HAP-1 (cell line): ENCODE data around the gene HIPK2.
"Not testable (repeated sequence)": the region's sequence is repeated elsewhere in the genome, so short reads cannot be mapped to it uniquely, and the experiment has no call there.

Source experiments
- DNase-seq, 2 experiments: peaks; one replicate each; pipeline ENCODE4 v3.0.0-alpha.2; 2016 to 2020; ENCODE audit warnings: low spot score in 2 of 2
- H3K27me3 ChIP-seq: fragments of 250-450 bp; sonication (Bioruptor Pico); 2 replicates; pipeline ENCODE4 v1.5.1; 2020; ENCODE audit warnings: low read depth, mild to moderate bottlenecking, moderate library complexity
- H3K36me3 ChIP-seq: fragments of 250-450 bp; sonication (Bioruptor Pico); replicated peaks from 2 replicates; pipeline ENCODE4 v1.5.1; 2020; ENCODE audit warnings: mild to moderate bottlenecking
- H3K4me1 ChIP-seq: fragments of 250-450 bp; sonication (Bioruptor Pico); 2 replicates; pipeline ENCODE4 v1.5.1; 2020; ENCODE audit warnings: mild to moderate bottlenecking
- H3K4me3 ChIP-seq: fragments of 250-450 bp; sonication (Bioruptor Pico); 2 replicates; pipeline ENCODE4 v1.5.1; 2020; ENCODE audit warnings: mild to moderate bottlenecking, moderate library complexity
- H3K9me3 ChIP-seq: fragments of 250-450 bp; sonication (Bioruptor Pico); 2 replicates; pipeline ENCODE4 v1.5.1; 2020; ENCODE audit warnings: mild to moderate bottlenecking, moderate library complexity
- in situ Hi-C: fragments of 300-500 bp; cut with MboI; formaldehyde crosslinking; loops from 3 replicates; pipeline ENCODE4 v1.14.3; 2020; ENCODE audit warnings: low sequenced_read_pairs, inconsistent platforms, mixed read lengths

Gene HIPK2

GRCh38 chr7:139611556-139611955 lies 166.2 kb downstream of the HIPK2 start:
- H3K9me3 ChIP-seq, DNase-seq, in situ Hi-C loops, H3K27me3 ChIP-seq, H3K4me1 ChIP-seq, H3K4me3 ChIP-seq: not testable (repeated sequence)
- H3K36me3 ChIP-seq = peaks cover 12% of the 10 kb centered on the region

GRCh38 chr7:139610595-139610994 lies 167.2 kb downstream of the HIPK2 start:
- in situ Hi-C loops = no loop called here
- no peaks in the 10 kb centered on the region for H3K27me3 ChIP-seq
- no peak for DNase-seq
- peaks cover 12% of the 10 kb centered on the region for H3K36me3 ChIP-seq
- H3K4me3 ChIP-seq = no peak overlapping the region
- H3K4me1 ChIP-seq = peaks cover 5% of the 10 kb centered on the region; the same call in 1 of the 2 replicates
- no peaks in the 10 kb centered on the region for H3K9me3 ChIP-seq

- Histone ChIP-seq H3K9me3 (no peaks in the 10 kb centered on the region), H3K36me3 (peaks cover 5% of the 10 kb centered on the region; the same call in 1 of the 2 replicates), H3K4me3 (no peak overlapping the region), H3K27me3 (no peaks in the 10 kb centered on the region), H3K4me1 (no peaks in the 10 kb centered on the region)
- DNase-seq = no peak
- in situ Hi-C loops = no loop called here
These were observed 173.9 kb downstream of the HIPK2 start for GRCh38 chr7:139603896-139604295.

- Histone ChIP-seq H3K27me3 (no peaks in the 10 kb centered on the region), H3K9me3 (no peaks in the 10 kb centered on the region), H3K4me1 (no peaks in the 10 kb centered on the region), H3K4me3 (no peak overlapping the region), H3K36me3 (peaks cover 5% of the 10 kb centered on the region)
- DNase-seq = no peak
- in situ Hi-C loops = no loop called here
These were observed 174.5 kb downstream of the HIPK2 start for GRCh38 chr7:139603282-139603681.

- in situ Hi-C loops = no loop called here
- H3K4me3 ChIP-seq = no peak overlapping the region
- peaks cover 5% of the 10 kb centered on the region for H3K36me3 ChIP-seq
- no peaks in the 10 kb centered on the region for H3K27me3 ChIP-seq
- H3K9me3 ChIP-seq = no peaks in the 10 kb centered on the region
- H3K4me1 ChIP-seq = no peaks in the 10 kb centered on the region
- peak in 1 of 2 experiments; percentile 63 for DNase-seq
These were observed 175.6 kb downstream of the HIPK2 start for GRCh38 chr7:139602143-139602722.

GRCh38 chr7:139601176-139601575 lies 176.6 kb downstream of the HIPK2 start:
- no peak overlapping the region for H3K4me3 ChIP-seq
- DNase-seq = no peak
- H3K4me1 ChIP-seq = no peaks in the 10 kb centered on the region
- H3K36me3 ChIP-seq = peaks cover 5% of the 10 kb centered on the region
- no peaks in the 10 kb centered on the region for H3K9me3 ChIP-seq
- in situ Hi-C loops = no loop called here
- H3K27me3 ChIP-seq = no peaks in the 10 kb centered on the region

GRCh38 chr7:139600306-139600705 lies 177.5 kb downstream of the HIPK2 start:
- Histone ChIP-seq H3K27me3 (no peaks in the 10 kb centered on the region), H3K4me1 (no peaks in the 10 kb centered on the region), H3K9me3 (no peaks in the 10 kb centered on the region), H3K4me3 (no peak overlapping the region), H3K36me3 (peaks cover 5% of the 10 kb centered on the region)
- no peak for DNase-seq
- in situ Hi-C loops = no loop called here

GRCh38 chr7:139598642-139599041 lies 179.2 kb downstream of the HIPK2 start:
- no peak overlapping the region for H3K4me3 ChIP-seq
- DNase-seq = peak in 1 of 2 experiments; percentile 45
- in situ Hi-C loops = no loop called here
- H3K27me3 ChIP-seq = no peaks in the 10 kb centered on the region
- peaks cover 6% of the 10 kb centered on the region for H3K36me3 ChIP-seq
- H3K9me3 ChIP-seq = no peaks in the 10 kb centered on the region
- no peaks in the 10 kb centered on the region for H3K4me1 ChIP-seq

GRCh38 chr7:139597028-139597427 lies 180.8 kb downstream of the HIPK2 start:
- peaks cover 6% of the 10 kb centered on the region for H3K36me3 ChIP-seq
- DNase-seq = no peak
- in situ Hi-C loops = no loop called here

GRCh38 chr7:139596626-139597025 lies 181.2 kb downstream of the HIPK2 start:
- H3K4me1 ChIP-seq = no peaks in the 10 kb centered on the region
- no peaks in the 10 kb centered on the region for H3K9me3 ChIP-seq
- in situ Hi-C loops = no loop called here
- DNase-seq = no peak
- H3K27me3 ChIP-seq = no peaks in the 10 kb centered on the region
- no peak overlapping the region for H3K4me3 ChIP-seq
- peaks cover 6% of the 10 kb centered on the region for H3K36me3 ChIP-seq

More at GRCh38 chr7:139597028-139597427, 180.8 kb downstream of the HIPK2 start:
- H3K4me1 ChIP-seq = no peaks in the 10 kb centered on the region
- H3K27me3 ChIP-seq = no peaks in the 10 kb centered on the region
- H3K9me3 ChIP-seq = no peaks in the 10 kb centered on the region
- no peak overlapping the region for H3K4me3 ChIP-seq

- in situ Hi-C loops = no loop called here
- H3K4me1 ChIP-seq = no peaks in the 10 kb centered on the region
- no peaks in the 10 kb centered on the region for H3K27me3 ChIP-seq
- H3K36me3 ChIP-seq = peaks cover 6% of the 10 kb centered on the region
- DNase-seq = no peak
- no peak overlapping the region for H3K4me3 ChIP-seq
- H3K9me3 ChIP-seq = no peaks in the 10 kb centered on the region
These were observed 182.0 kb downstream of the HIPK2 start for GRCh38 chr7:139595806-139596205.

- Histone ChIP-seq H3K9me3 (no peaks in the 10 kb centered on the region), H3K36me3 (peaks cover 4% of the 10 kb centered on the region), H3K27me3 (no peaks in the 10 kb centered on the region), H3K4me3 (no peak overlapping the region), H3K4me1 (no peaks in the 10 kb centered on the region)
- no peak for DNase-seq
- in situ Hi-C loops = no loop called here
These were observed 182.8 kb downstream of the HIPK2 start for GRCh38 chr7:139594911-139595476.

GRCh38 chr7:139594090-139594489 lies 183.7 kb downstream of the HIPK2 start:
- DNase-seq = no peak
- in situ Hi-C loops = no loop called here
- Histone ChIP-seq H3K4me1 (no peaks in the 10 kb centered on the region), H3K36me3 (peaks cover 4% of the 10 kb centered on the region), H3K9me3 (no peaks in the 10 kb centered on the region), H3K4me3 (no peak overlapping the region), H3K27me3 (no peaks in the 10 kb centered on the region)

GRCh38 chr7:139592801-139593461 lies 184.9 kb downstream of the HIPK2 start:
- Histone ChIP-seq H3K36me3 (peaks cover 4% of the 10 kb centered on the region; the same call in 1 of the 2 replicates), H3K9me3 (no peaks in the 10 kb centered on the region), H3K4me3 (no peak overlapping the region), H3K27me3 (no peaks in the 10 kb centered on the region), H3K4me1 (no peaks in the 10 kb centered on the region)
- in situ Hi-C loops = no loop called here
- DNase-seq = no peak
